RWPE1 (cell line): ENCODE data around the gene SLN.

Experiments used
- CTCF ChIA-PET: fragments of 350-600 bp; sonication (Branson Sonifier 250); formaldehyde crosslinking; extraction: SDS; loops from one replicate; lab custom pipeline; 2021; lab: Yijun Ruan, JAX
- POLR2A ChIA-PET: fragments of 400-600 bp; formaldehyde crosslinking; extraction: SDS; loops from one replicate; lab custom pipeline; 2020; ENCODE audit warnings: antibody characterized with exemption; ENCODE audit not compliant: low non-redundant PET; lab: Yijun Ruan, JAX
- DNase-seq: peaks from one replicate; pipeline ENCODE4 v3.0.0; 2012; ENCODE audit warnings: low spot score
- H3K27ac ChIP-seq: fragments of 450-650 bp; 2 replicates; pipeline ENCODE4 v1.5.1; 2017
- CTCF ChIP-seq: fragments of 450-650 bp; conservative IDR thresholded peaks from 2 replicates; pipeline ENCODE4 v1.5.1; 2017; ENCODE audit warnings: low read depth, mild to moderate bottlenecking

The SLN gene

GRCh38 chr11:107751082-107751481 is 39.2 kb upstream of the SLN start:
- POLR2A ChIA-PET: no interaction called here
- CTCF ChIA-PET: no interaction called here
- TF ChIP-seq CTCF: no peak
- no peak overlapping the region for H3K27ac ChIP-seq
- DNase-seq: no peak

- CTCF ChIA-PET: no interaction called here
- no peak for TF ChIP-seq CTCF
- POLR2A ChIA-PET: no interaction called here
- no peak overlapping the region for H3K27ac ChIP-seq
- no peak for DNase-seq
Measured at GRCh38 chr11:107750313-107750712, 38.5 kb upstream of the SLN start.

- DNase-seq: no peak
- ChIA-PET CTCF (interaction anchor here (0.6 kb wide), 1 partner anchor 53 kb away, joined by 3 read pairs; no protein-coding TSS in a partner anchor), POLR2A (no interaction called here)
- H3K27ac ChIP-seq: no peak overlapping the region
- no peak for TF ChIP-seq CTCF
Measured at GRCh38 chr11:107747622-107748021, 35.8 kb upstream of the SLN start.

- ChIA-PET CTCF (interaction anchor here (1.3 kb wide), 1 partner anchor 26 kb away, joined by 3 read pairs; no protein-coding TSS in a partner anchor), POLR2A (no interaction called here)
- no peak overlapping the region for H3K27ac ChIP-seq
- DNase-seq: no peak
- TF ChIP-seq CTCF: no peak
Measured at GRCh38 chr11:107744736-107745135, 32.9 kb upstream of the SLN start.

- no peak overlapping the region for H3K27ac ChIP-seq
- no peak for DNase-seq
- CTCF ChIA-PET: interaction anchor here (0.5 to 0.7 kb wide), 2 partner anchors 187 to 238 kb away, joined by 3 read pairs; no protein-coding TSS in a partner anchor
- no peak for TF ChIP-seq CTCF
- POLR2A ChIA-PET: no interaction called here
Measured at GRCh38 chr11:107743191-107743590, 31.3 kb upstream of the SLN start.

- DNase-seq: no peak
- no peak overlapping the region for H3K27ac ChIP-seq
- POLR2A ChIA-PET: no interaction called here
- TF ChIP-seq CTCF: 0 out of 2 replicates have a peak, but pooled peaks have one; percentile 14
- CTCF ChIA-PET: interaction anchor here (0.8 to 1.3 kb wide), 2 partner anchors 28 to 164 kb away, joined by 3 read pairs; no protein-coding TSS in a partner anchor
Measured at GRCh38 chr11:107741044-107741823, 29.4 kb upstream of the SLN start.
